ENCODE measurements around the gene BRD3OS. TPM values are rescaled to one million over a fixed set of nuclear protein-coding genes. Genes with fewer than 3 reads are reported as not detected.

The BRD3OS gene
- total and polyA plus RNA-seq, 2 experiments from 2014 or later = 9.2 to 16.0 TPM

GRCh38 chr9:134065612-134066419 lies 40.5 kb downstream of the BRD3OS start:
- Mint-ChIP-seq H3K4me3 (peak overlapping the region; percentile 92), H3K27ac (peak overlapping the region; percentile 92), H3K27me3 (ENCODE audit: insufficient read depth, low read depth, poor library complexity) (peaks cover 17% of the 10 kb centered on the region), H3K36me3 (ENCODE audit: low read depth) (peaks cover 9% of the 10 kb centered on the region), H3K4me1 (peaks cover 42% of the 10 kb centered on the region), H3K9me3 (peaks cover 2% of the 10 kb centered on the region; the same call in 2 of the 3 replicates)
- peaks cover 63% of the 10 kb centered on the region for H3K79me2 ChIP-seq (replicated peaks; ENCODE audit: insufficient read depth)
- ATAC-seq = peak; percentile 10
- no peak overlapping the region for H2AFZ ChIP-seq
- no peak for DNase-seq (ENCODE audit: low spot score)
- no peaks in the 10 kb centered on the region for H3K9me2 ChIP-seq (ENCODE audit: insufficient read depth)
- H4K20me1 ChIP-seq (replicated peaks; ENCODE audit: insufficient read depth) = peaks cover 46% of the 10 kb centered on the region
- 0 out of 2 replicates have a peak overlapping the region, but pooled peaks have one; percentile 76 for H3K27ac ChIP-seq (ENCODE audit: low read depth)
- no peaks in the 10 kb centered on the region for H3F3A ChIP-seq (replicated peaks; ENCODE audit: low read depth)
- H3K36me3 ChIP-seq (ENCODE audit: insufficient read depth) = no peaks in the 10 kb centered on the region
- peak overlapping the region; percentile 100 for H3K4me2 ChIP-seq
- no peaks in the 10 kb centered on the region for H3K27me3 ChIP-seq (ENCODE audit: insufficient read depth)
- TF ChIP-seq ZNF114 (CRISPR knock-in tag; IDR thresholded peaks at IDR 0.05) (no peak), NANOG (IDR thresholded peaks at IDR 0.05; ENCODE audit: borderline replicate concordance) (no peak), STAT1 (IDR thresholded peaks at IDR 0.05; ENCODE audit: unreplicated experiment) (no peak), EZH2 (IDR thresholded peaks at IDR 0.05; ENCODE audit: low read depth, unreplicated experiment) (no peak), EZH2phosphoT487 (IDR thresholded peaks at IDR 0.05; ENCODE audit: unreplicated experiment) (no peak), ZNF331 (CRISPR knock-in tag; IDR thresholded peaks at IDR 0.05; ENCODE audit: low read depth) (no peak), JUNB (IDR thresholded peaks at IDR 0.05; ENCODE audit: unreplicated experiment) (no peak), POLR2AphosphoS5 (IDR thresholded peaks at IDR 0.05; ENCODE audit: low read depth) (no peak), CREB1 (CRISPR knock-in tag; IDR thresholded peaks at IDR 0.05; ENCODE audit: low read depth) (no peak), ETS1 (IDR thresholded peaks at IDR 0.05) (no peak)
- TF ChIP-seq, protein P1, sequence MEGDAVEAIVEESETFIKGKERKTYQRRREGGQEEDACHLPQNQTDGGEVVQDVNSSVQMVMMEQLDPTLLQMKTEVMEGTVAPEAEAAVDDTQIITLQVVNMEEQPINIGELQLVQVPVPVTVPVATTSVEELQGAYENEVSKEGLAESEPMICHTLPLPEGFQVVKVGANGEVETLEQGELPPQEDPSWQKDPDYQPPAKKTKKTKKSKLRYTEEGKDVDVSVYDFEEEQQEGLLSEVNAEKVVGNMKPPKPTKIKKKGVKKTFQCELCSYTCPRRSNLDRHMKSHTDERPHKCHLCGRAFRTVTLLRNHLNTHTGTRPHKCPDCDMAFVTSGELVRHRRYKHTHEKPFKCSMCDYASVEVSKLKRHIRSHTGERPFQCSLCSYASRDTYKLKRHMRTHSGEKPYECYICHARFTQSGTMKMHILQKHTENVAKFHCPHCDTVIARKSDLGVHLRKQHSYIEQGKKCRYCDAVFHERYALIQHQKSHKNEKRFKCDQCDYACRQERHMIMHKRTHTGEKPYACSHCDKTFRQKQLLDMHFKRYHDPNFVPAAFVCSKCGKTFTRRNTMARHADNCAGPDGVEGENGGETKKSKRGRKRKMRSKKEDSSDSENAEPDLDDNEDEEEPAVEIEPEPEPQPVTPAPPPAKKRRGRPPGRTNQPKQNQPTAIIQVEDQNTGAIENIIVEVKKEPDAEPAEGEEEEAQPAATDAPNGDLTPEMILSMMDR (conservative IDR thresholded peaks at IDR 0.05; ENCODE audit: low read depth in 2 of 2) = no peak
- TF ChIP-seq, protein P2, sequence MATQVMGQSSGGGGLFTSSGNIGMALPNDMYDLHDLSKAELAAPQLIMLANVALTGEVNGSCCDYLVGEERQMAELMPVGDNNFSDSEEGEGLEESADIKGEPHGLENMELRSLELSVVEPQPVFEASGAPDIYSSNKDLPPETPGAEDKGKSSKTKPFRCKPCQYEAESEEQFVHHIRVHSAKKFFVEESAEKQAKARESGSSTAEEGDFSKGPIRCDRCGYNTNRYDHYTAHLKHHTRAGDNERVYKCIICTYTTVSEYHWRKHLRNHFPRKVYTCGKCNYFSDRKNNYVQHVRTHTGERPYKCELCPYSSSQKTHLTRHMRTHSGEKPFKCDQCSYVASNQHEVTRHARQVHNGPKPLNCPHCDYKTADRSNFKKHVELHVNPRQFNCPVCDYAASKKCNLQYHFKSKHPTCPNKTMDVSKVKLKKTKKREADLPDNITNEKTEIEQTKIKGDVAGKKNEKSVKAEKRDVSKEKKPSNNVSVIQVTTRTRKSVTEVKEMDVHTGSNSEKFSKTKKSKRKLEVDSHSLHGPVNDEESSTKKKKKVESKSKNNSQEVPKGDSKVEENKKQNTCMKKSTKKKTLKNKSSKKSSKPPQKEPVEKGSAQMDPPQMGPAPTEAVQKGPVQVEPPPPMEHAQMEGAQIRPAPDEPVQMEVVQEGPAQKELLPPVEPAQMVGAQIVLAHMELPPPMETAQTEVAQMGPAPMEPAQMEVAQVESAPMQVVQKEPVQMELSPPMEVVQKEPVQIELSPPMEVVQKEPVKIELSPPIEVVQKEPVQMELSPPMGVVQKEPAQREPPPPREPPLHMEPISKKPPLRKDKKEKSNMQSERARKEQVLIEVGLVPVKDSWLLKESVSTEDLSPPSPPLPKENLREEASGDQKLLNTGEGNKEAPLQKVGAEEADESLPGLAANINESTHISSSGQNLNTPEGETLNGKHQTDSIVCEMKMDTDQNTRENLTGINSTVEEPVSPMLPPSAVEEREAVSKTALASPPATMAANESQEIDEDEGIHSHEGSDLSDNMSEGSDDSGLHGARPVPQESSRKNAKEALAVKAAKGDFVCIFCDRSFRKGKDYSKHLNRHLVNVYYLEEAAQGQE (IDR thresholded peaks at IDR 0.05; ENCODE audit: unreplicated experiment) = no peak
- TF ChIP-seq, protein P3, sequence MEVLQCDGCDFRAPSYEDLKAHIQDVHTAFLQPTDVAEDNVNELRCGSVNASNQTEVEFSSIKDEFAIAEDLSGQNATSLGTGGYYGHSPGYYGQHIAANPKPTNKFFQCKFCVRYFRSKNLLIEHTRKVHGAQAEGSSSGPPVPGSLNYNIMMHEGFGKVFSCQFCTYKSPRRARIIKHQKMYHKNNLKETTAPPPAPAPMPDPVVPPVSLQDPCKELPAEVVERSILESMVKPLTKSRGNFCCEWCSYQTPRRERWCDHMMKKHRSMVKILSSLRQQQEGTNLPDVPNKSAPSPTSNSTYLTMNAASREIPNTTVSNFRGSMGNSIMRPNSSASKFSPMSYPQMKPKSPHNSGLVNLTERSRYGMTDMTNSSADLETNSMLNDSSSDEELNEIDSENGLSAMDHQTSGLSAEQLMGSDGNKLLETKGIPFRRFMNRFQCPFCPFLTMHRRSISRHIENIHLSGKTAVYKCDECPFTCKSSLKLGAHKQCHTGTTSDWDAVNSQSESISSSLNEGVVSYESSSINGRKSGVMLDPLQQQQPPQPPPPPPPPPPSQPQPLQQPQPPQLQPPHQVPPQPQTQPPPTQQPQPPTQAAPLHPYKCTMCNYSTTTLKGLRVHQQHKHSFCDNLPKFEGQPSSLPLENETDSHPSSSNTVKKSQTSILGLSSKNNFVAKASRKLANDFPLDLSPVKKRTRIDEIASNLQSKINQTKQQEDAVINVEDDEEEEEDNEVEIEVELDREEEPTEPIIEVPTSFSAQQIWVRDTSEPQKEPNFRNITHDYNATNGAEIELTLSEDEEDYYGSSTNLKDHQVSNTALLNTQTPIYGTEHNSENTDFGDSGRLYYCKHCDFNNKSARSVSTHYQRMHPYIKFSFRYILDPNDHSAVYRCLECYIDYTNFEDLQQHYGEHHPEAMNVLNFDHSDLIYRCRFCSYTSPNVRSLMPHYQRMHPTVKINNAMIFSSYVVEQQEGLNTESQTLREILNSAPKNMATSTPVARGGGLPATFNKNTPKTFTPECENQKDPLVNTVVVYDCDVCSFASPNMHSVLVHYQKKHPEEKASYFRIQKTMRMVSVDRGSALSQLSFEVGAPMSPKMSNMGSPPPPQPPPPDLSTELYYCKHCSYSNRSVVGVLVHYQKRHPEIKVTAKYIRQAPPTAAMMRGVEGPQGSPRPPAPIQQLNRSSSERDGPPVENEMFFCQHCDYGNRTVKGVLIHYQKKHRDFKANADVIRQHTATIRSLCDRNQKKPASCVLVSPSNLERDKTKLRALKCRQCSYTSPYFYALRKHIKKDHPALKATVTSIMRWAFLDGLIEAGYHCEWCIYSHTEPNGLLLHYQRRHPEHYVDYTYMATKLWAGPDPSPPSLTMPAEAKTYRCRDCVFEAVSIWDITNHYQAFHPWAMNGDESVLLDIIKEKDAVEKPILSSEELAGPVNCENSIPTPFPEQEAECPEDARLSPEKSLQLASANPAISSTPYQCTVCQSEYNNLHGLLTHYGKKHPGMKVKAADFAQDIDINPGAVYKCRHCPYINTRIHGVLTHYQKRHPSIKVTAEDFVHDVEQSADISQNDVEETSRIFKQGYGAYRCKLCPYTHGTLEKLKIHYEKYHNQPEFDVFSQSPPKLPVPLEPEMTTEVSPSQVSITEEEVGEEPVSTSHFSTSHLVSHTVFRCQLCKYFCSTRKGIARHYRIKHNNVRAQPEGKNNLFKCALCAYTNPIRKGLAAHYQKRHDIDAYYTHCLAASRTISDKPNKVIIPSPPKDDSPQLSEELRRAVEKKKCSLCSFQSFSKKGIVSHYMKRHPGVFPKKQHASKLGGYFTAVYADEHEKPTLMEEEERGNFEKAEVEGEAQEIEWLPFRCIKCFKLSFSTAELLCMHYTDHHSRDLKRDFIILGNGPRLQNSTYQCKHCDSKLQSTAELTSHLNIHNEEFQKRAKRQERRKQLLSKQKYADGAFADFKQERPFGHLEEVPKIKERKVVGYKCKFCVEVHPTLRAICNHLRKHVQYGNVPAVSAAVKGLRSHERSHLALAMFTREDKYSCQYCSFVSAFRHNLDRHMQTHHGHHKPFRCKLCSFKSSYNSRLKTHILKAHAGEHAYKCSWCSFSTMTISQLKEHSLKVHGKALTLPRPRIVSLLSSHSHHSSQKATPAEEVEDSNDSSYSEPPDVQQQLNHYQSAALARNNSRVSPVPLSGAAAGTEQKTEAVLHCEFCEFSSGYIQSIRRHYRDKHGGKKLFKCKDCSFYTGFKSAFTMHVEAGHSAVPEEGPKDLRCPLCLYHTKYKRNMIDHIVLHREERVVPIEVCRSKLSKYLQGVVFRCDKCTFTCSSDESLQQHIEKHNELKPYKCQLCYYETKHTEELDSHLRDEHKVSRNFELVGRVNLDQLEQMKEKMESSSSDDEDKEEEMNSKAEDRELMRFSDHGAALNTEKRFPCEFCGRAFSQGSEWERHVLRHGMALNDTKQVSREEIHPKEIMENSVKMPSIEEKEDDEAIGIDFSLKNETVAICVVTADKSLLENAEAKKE (CRISPR knock-in tag; IDR thresholded peaks at IDR 0.05) = no peak
- H3K4me3 ChIP-seq = peak overlapping the region; percentile 95
- peaks cover 14% of the 10 kb centered on the region for H3K4me1 ChIP-seq (ENCODE audit: insufficient read depth)
